NCI-H2171 (cell line): Measurements from ENCODE around the gene ANKRD24.
A peak's percentile ranks its signal among the peaks of the same experiment; 100 is the strongest.
"Not testable (repeated sequence)": the region's sequence is repeated elsewhere in the genome, so short reads cannot be mapped to it uniquely, and the experiment has no call there.

Source experiments
- DNase-seq: peaks from one replicate; lab custom pipeline; 2025; lab: John Stamatoyannopoulos, UW

Gene ANKRD24

DNA sequence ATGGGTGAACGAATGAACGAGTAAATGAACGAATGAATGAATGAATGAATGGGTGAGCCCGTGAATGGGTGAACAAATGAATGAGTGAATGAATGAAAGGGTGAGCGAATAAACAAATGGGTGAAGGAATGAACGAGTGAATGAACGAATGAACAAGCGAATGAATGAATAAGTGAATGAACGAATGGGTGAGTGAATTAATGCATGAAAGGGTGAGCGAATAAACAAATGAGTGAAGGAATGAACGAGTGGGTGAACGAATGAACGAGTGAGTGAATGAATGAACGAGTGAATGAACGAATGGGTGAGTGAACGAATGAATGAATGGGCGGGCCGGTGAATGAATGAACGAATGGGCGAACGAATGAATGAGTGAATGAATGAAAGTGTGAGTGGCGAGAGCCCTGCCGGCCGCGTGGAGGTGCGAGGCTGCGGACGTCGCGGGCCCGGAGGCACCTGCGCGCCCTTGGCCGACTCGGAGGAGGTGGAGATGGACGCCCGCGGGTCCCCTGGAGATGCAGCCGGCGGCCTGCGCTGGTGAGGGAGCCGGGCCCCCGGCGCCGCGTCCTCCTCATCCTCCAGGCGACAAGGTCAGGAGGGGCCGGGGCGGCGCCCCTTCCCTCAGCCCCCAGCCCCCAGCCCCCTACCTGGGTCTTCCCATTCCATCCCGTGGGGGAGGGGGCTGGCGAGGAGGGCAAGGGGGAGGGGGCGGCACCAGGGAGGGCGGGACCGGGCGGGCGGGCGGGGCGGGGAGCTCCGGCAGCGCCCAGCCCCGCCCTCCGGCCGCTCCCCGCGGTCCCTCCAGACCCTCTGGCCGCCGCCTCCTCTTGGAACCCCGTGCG is 15.4 kb downstream of the ANKRD24 start:
- no peak for DNase-seq

DNA sequence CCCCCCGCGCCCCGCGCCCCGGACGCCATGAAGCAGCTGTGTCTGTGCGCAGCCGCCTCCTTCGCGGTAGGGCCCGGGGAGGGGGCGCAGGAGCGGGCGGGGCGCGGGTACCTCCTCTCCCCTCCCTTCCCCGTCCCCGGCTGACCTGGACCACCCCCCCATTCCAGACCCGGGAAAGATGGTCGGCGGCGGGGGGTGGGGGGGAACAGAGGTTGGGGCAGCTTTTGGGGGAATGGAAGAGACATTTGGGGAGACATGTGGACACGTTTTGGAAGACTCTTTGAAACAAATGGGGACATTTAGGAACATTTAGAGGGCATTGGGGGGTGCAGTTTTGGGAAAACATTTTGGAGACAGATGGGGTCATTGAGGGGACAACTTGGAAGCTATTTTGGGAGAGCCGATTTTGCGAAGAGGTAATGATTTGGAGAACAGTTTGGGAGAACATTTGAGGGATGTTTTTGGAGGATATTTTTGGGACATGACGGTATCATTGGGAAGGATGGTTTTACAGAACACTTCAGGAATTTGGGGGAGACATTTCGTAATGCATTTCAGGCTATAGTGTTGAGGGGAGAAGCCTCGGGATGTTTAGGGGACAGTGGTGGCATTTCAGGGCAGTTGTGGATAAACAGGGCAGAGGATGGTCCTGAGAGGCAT is 16.1 kb downstream of the ANKRD24 start:
- no peak for DNase-seq

DNA sequence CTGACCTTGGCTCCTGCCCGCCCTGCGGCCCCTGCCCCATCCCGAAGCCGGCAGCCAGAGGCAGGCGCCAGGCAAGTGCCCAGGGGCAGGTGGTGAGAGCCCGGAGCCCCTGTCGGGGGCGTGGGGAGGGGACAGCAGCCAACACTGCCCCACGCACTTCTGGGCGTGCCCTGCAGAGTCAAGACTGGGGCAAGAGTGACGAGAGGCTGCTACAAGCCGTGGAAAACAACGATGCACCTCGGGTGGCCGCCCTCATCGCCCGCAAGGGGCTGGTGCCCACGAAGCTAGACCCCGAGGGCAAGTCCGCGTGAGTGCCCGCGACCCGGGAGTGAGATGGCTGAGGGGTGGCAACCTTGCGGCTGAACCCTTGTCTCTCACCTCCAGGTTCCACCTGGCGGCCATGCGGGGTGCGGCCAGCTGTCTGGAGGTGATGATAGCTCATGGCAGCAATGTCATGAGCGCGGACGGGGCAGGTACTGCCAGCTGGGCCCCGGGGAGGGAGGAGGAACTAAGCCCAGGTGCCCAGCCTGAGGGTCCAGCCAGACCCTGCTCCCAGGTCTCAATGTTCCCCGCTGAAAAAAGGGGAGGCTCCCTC is 17.3 kb downstream of the ANKRD24 start:
- DNase-seq: no peak

DNA sequence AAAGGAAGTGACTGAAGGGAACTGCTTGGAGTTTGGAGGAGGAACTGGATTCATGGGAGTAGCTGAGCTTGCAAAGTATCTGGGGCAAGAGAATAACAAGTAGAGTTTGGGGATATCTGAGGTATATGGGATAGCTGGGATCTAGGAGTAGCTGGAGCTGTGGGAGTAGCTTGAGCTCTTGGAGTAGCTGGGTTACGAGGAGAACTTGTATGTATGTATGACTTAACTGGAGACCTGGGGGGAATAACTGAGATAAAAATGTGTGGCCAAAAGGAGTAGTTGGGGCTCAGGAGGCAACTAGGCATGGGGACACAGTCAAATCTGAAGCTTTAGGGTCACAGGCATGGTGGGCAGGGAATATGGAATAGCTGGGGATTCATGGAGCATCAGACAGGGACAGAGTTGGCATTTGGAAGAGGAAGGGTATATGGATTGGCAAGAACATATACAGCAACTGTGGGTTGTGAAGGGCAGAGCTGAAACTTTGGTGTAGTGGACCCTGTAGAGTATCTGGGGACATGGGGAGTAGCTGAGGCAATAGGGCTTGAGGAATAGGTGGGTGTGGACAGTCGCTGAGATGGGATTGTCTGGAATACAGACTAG is 18.6 kb downstream of the ANKRD24 start:
- no peak for DNase-seq

DNA sequence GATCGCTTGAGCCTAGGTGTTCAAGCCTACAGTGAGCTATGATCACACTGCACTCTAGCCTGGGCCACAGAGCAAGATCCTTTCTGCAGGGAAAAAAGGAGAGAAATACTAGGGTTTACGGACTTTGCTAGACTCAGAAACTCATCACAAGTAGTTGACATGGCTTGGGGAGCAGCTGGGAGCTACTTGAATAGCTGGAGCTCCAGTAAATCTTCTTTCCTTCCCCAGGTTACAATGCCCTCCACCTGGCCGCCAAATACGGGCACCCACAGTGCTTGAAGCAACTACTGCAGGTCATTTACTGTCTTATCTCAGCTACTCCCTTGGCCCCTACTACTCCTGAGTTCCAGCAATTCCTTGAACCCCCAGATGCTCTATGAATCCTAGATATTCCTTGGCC is 19.3 kb downstream of the ANKRD24 start:
- no peak for DNase-seq

DNA sequence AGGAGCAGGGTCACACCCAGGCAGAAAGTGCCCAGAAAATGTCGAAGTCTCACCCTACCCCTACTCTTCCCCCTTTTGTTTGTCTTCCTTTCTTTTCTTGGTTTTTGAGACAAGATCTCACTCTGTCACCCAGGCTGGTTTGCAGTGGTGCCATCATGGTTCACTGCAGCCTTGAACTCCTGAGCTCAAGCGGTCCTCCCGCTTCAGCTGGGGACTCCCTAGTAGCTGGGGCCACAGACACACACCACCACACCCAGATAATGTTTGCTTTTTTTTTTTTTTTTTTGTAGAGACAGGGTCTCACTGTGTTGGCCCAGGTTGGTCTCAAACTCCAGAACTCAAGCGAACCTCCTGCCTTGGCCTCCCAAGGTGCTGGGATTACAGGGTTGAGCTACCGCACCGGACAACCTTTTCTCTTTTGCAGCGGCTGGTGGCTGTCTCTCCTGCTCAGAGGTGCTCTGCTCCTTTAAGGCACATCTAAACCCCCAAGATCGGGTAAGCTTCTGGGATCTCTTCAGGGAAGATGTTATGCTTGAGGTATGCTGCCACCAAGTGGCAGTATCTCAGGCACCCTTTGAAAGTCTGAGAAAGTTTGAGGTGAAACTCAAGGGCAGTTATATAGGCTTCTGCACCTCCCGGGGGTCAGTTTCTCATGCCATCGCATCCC is 24.5 kb downstream of the ANKRD24 start:
- no peak for DNase-seq

DNA sequence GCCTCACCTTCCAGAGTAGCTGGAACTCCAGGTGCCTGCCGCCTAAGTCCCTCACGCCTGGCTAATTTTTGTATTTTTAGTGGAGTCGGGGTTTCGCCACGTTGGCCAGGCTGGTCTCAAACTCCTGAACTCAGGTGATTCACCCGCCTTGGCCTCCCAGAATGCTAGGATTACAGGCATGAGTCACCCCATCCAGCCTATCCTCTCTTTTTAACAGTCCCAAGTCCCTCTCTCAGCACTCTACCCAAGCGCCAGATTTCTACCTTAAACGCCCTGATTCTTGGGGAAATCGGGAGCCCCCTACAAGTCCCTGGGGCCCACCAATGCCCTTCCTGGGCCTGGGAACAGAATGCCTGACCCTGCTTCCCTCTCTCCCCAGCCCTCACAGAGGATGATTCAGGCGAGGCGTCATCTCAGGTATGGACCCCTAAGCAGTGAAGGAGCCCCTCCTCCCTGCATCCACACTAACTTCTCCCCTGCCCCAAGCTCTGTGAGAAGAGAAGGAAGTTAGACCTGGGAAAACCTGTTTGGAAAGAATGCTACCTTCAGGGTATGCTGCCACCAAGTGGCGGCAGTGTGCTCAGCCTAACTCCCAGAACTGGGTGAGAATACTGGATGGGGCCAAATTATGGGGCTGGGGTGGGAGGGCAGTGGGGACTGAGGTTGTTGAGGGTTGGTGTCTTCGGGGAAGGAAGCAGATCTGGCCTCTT is 26.1 kb downstream of the ANKRD24 start:
- DNase-seq: peak; percentile 38

DNA sequence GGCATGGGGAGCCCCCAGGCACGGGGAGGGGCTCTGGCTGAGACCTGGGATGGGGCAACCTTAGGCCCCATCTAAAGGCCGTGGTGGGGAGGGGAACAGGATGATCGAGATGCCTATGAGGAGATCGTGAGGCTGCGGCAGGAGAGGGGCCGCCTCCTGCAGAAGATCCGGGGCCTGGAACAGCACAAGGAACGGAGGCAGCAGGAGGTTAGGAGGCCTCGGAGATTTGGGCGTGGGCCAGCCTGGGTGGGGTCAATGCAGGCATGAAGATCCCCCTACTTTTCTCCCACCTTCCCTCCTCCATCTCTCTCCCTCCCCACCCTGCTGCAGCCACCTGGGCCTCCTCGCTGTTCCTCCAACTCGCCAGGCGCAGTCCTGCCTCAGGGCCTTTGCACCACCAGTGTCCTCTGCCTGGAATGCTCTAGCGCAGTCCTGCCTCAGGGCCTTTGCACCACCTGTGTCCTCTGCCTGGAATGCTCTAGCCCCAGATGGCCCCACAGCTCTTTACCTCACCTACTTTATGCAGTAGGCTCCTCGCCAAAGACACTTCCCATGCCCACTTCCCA is 27.8 kb downstream of the ANKRD24 start:
- DNase-seq: no peak

DNA sequence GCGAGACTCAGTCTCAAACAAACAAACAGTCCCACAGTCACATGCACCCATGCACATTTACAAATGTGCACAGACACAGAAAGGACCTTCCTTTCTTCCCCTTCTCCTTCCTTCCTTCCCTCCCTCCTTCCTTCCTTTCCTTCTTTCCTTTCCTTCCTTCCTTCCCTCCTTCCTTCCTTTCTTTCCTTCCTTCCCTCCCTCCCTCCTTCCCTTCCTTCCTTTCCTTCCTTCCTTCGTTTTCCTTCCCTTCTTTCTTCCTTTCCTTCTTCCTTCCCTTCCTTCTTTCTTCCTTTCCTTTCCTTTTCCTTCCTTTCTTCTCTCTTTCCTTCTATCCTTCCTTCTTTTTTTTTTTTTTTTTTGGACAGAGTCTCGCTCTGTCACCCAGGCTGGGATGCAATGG is 30.6 kb downstream of the ANKRD24 start:
- DNase-seq: no peak

DNA sequence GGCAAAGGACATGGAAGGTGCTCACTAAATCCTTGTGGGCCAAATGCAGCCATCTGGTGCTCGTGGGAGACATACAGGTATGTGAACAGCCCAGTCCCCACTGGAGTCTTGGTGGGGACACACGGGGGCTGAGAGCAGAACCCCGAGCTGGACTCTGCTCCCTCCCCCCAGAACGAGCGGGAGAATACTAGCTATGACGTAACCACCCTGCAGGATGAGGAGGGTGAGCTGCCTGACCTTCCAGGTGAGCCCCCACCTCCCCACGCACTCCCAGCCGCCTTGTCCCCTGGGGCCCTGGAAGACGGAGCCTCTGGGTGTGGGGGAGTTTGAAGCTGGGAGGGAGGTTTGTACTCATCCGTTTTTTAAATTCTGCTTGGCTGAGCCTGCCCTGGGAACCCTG is 33.3 kb downstream of the ANKRD24 start:
- no peak for DNase-seq

DNA sequence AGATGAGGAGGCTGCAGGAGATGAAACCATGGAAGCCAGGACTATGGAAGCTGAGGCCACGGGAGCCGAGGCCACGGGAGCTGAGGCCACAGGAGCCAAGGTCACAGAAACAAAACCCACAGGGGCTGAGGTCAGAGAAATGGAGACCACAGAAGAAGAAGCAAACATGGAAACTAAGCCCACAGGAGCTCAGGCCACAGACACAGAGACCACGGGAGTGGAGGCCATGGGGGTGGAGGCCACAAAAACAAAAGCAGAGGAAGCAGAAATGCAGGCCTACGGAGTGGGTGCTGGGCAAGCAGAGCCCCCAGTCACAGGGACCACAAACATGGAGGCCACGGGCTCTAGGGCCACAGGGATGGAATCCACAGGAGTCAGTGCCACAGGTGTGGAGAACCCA is 34.4 kb downstream of the ANKRD24 start:
- DNase-seq: no peak

DNA sequence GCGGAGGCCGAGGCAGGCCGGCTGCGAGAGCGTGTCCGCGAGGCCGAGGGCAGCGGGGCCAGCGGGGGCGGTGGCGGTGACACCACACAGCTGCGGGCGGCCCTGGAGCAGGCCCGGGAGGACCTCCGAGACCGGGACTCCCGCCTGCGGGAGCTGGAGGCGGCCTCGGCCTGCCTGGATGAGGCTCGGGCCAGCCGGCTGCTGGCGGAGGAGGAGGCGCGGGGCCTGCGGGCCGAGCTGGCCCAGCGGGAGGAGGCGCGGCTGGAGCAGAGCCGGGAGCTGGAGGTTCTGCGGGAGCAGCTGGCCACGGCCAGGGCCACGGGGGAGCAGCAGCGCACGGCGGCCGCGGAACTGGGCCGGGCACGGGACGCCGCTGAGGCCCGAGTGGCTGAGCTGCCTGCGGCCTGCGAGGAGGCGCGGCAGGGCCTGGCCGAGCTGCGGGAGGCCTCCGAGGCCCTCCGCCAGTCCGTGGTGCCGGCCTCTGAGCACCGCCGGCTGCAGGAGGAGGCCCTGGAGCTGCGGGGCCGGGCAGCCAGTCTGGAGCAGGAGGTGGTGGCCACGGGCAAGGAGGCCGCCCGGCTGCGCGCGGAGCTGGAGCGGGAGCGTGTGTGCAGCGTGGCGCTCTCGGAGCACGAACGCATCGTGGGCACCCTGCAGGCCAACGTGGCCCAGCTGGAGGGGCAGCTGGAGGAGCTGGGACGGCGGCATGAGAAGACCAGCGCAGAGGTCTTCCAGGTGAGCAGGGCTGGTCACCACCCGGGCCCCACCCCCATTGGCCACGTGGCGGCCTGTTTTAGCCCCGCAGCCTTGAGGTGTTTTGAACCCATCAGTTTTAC is 35.2 kb downstream of the ANKRD24 start:
- DNase-seq: no peak

DNA sequence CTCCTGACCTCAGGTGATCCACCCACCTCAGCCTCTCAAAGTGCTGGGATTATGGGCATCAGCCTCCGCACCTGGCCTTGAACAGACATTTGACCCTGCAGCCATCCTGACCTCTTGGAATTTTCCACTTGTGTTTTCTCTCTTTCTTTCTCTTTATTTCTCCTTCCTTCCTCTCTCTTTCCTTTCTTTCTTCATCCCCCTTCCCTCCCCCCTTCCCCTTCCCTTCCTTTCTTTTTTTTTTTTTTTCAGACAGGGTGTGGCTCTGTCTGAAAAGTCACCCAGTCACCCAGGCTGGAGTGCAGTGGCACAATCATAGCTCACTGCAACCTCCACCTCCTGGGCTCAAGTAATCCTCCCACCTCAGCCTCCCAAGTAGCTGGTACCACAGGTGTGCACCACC is 36.0 kb downstream of the ANKRD24 start:
- not testable (repeated sequence) for DNase-seq

DNA sequence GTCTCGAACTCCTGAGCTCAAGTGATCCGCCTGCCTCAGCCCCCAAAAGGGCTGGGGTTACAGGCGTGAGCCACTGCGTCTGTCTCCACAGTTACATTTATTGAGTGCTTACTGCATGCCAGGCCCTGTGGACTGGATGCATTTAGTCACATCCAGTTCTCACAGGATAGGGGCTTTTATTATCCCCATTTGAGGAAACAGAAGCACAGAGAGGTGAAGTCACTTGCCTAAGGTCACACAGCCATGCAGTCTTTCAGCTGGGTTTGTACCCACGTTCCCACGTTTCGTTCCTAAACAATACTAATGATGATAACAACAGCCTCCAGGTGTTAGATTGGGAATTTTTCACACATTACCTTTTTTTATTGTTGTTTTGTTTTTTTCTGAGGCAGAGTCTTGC is 37.7 kb downstream of the ANKRD24 start:
- DNase-seq: no peak

DNA sequence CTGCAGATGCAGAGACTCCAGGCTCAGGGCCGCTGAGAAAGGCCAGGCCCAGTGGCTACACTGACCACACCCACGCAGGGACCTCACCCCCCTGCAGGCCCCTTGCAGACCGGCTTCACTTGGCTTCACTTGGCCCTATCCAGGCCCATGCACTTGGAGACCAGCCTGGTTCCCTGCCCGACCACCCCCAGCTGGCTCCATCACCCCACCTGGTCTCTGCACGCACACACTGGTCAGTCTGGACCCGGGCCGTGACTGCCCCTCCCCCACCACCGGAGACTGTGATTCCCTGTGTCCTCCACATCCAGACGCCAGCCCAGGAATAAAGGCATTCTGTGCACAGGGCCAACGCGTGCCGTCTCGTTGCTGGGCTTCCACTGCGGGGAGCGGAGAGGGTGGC is 42.0 kb downstream of the ANKRD24 start:
- DNase-seq: no peak

DNA sequence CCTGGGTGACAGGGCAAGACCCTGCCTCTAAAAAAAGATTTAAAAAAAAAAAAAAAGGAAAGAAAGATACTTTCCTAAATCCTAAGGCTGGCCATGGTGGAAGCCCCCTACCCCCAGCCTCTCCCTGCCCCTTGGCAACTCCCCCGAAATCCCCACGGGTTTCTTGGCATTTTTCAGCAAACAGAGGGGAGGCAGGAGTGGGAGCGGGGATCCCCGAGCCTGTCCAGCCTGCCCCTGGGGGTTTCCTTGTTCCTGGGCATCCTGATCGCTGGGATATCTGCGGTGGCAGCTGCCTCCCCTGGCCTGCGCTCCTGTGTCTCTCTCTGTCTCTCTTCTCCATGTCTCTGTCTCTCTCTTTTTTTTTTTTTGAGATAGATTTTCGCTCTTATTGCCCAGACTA is 43.4 kb downstream of the ANKRD24 start:
- no peak for DNase-seq

DNA sequence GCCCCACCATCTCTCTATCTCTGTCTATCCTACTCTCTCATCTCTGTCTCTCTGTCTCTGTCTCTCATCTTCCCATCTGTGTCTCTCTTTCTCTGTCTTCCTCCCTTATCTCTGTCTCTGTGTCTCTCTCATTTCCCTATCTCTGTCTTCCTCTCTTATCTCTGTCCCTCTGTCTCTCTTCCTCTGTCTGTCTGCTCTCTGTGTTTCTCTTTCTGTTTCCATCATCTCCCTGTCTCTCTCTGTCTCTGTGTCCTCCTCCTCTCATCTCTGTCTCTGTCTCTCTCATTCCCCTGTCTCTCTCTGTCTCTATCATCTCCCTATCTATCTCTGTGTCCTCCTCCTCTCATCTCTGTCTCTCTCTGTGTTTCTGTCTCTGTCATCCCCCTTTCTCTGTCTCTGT is 45.3 kb downstream of the ANKRD24 start:
- DNase-seq: no peak

DNA sequence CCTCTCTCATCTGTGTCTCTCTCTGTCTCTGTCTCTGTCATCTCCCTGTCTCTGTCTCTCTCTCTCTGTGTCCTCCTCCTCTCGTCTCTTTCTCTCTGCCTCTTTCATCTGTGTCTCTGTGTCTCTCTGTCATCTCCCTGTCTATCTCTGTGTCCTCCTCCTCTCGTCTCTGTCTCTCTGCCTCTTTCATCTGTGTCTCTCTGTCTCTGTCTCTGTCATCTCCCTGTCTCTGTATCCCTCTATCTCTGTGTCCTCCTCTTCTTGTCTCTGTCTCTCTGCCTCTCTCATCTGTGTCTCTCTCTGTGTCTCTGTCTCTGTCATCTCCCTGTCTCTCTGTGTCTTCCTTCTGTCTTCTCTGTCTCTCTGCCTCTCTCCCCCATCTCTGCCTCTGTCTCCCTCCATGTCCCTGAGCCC is 46.3 kb downstream of the ANKRD24 start:
- no peak for DNase-seq

DNA sequence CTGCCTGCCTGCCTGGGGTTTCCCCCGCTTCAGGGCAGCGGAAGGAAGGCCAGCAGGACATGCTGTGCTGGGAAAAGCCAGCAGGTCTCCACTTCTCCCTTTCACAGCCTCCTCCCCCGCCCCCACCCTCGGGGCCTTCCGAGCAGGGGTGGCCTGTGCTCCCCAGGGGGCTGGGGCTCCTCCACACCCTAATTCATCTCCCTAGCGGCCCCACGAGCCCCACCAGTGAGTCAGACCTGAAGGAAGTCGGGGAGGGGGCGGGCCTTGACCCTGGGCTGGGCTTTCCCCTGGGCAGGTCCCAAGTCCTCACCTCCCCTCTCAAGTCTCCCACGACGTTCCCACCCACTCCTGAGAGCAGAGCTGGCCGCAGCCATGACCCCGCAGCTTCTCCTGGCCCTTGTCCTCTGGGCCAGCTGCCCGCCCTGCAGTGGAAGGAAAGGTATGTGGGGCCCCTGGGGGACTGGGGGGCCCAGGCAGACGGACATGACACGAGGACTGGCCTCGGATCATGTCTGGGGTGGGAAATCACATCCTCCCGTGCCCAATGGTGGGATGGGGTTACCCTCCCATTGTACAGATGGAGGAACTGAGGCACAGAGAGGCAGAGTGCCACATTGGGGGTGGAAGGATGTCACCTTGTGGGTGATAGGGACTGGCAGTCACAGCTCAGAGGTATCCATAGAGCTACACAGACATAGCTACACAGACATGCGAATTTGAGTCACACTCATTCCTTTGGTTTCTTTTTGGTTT is 46.9 kb downstream of the ANKRD24 start, which contains the start of gene EBI3:
Gene EBI3 (plus strand): TSS at position 345 of the 753 bp plus-strand sequence. CDS start 28 bp downstream, at position 373.
- DNase-seq: no peak
